IMR-90 (cell line): ENCODE measurements around the gene TMEM209. TPM values are rescaled to one million over a fixed set of nuclear protein-coding genes. Genes with fewer than 3 reads are reported as not detected.

Experiments used
- ATAC-seq: fragments of 200-7000 bp; cut with Tn5 transposase; 2 replicates; pipeline ENCODE4 v1.9.1; 2020; ENCODE audit warnings: low read depth, mild to moderate bottlenecking, moderate library complexity
- BruUV-seq: library from RNA; stranded (reverse); fragments of 400-500 nt; replicated peaks from 2 replicates; lab custom pipeline; 2021; lab: Mats Ljungman, UMichigan
- CTCF ChIA-PET: fragments of 300-600 bp; formaldehyde crosslinking; extraction: SDS; loops from one replicate; lab custom pipeline; 2021; ENCODE audit warnings: antibody characterized with exemption; lab: Yijun Ruan, JAX
- POLR2A ChIA-PET: fragments of 300-600 bp; sonication (Branson Sonifier 250); formaldehyde crosslinking; loops from one replicate; lab custom pipeline; 2022; ENCODE audit warnings: antibody characterized with exemption; ENCODE audit not compliant: unreplicated experiment; lab: Charles Lee
- DNase-seq: peaks from one replicate; pipeline ENCODE4 v3.0.0; 2013
- H2AFZ ChIP-seq: replicated peaks from 2 replicates; pipeline ENCODE3; 2013; ENCODE audit warnings: low read length, mild to moderate bottlenecking; ENCODE audit not compliant: poor library complexity
- H2AK5ac ChIP-seq: 2 replicates; pipeline ENCODE4 v1.6.1; 2013; ENCODE audit warnings: low read depth, low read length, inconsistent platforms
- H2AK9ac ChIP-seq: replicated peaks from 2 replicates; pipeline ENCODE3; 2013; ENCODE audit warnings: mild to moderate bottlenecking, low read depth, low read length, moderate library complexity; ENCODE audit not compliant: poor library complexity
- H2BK120ac ChIP-seq: 2 replicates; pipeline ENCODE4 v1.6.1; 2013; ENCODE audit warnings: low read depth, low read length, inconsistent platforms
- H2BK15ac ChIP-seq: 3 replicates; pipeline ENCODE4 v1.6.1; 2013; ENCODE audit warnings: low read depth, low read length, inconsistent platforms
- H2BK20ac ChIP-seq: 2 replicates; pipeline ENCODE4 v1.6.1; 2013; ENCODE audit warnings: low read depth, mild to moderate bottlenecking, inconsistent platforms, low read length, moderate library complexity
- H2BK5ac ChIP-seq: 2 replicates; pipeline ENCODE4 v1.6.1; 2013; ENCODE audit warnings: mild to moderate bottlenecking, low read depth, low read length, inconsistent platforms; ENCODE audit not compliant: poor library complexity, severe bottlenecking
- H3K14ac ChIP-seq: replicated peaks from 2 replicates; pipeline ENCODE4 v1.6.1; 2013; ENCODE audit warnings: low read depth, low read length, inconsistent platforms
- H3K18ac ChIP-seq: 2 replicates; pipeline ENCODE4 v1.6.1; 2013; ENCODE audit warnings: low read depth, low read length, control low read depth
- H3K23ac ChIP-seq: 2 replicates; pipeline ENCODE4 v1.6.1; 2013; ENCODE audit warnings: low read depth, low read length, inconsistent platforms
- H3K27ac ChIP-seq: 2 replicates; pipeline ENCODE4 v1.5.1; 2013; ENCODE audit warnings: mild to moderate bottlenecking, control low read depth, low read length; ENCODE audit not compliant: insufficient read depth
- H3K27me3 ChIP-seq: 2 replicates; pipeline ENCODE4 v1.6.1; 2013; ENCODE audit warnings: low read length; ENCODE audit not compliant: control insufficient read depth, insufficient read depth
- H3K36me3 ChIP-seq: 2 replicates; pipeline ENCODE4 v1.6.1; 2013; ENCODE audit warnings: low read length, mixed read lengths; ENCODE audit not compliant: control insufficient read depth, insufficient read depth
- H3K4ac ChIP-seq: 2 replicates; pipeline ENCODE4 v1.6.1; 2013; ENCODE audit warnings: low read depth, low read length, inconsistent platforms
- H3K4me1 ChIP-seq: 2 replicates; pipeline ENCODE4 v1.6.1; 2013; ENCODE audit warnings: low read length, mixed read lengths; ENCODE audit not compliant: control insufficient read depth, insufficient read depth
- H3K4me2 ChIP-seq: 2 replicates; pipeline ENCODE4 v1.6.1; 2013; ENCODE audit warnings: low read depth, mild to moderate bottlenecking, control low read depth, low read length, moderate library complexity
- H3K4me3 ChIP-seq: 2 replicates; pipeline ENCODE4 v1.5.1; 2013; ENCODE audit warnings: low read depth, mild to moderate bottlenecking, control low read depth, low read length, moderate library complexity; ENCODE audit not compliant: insufficient read depth
- H3K56ac ChIP-seq: 2 replicates; pipeline ENCODE4 v1.6.1; 2013; ENCODE audit warnings: low read length, inconsistent platforms; ENCODE audit not compliant: insufficient read depth; ENCODE audit errors: extremely low read depth
- H3K79me1 ChIP-seq, 2 experiments: 2 replicates each; pipeline ENCODE4 v1.6.1; 2013; ENCODE audit warnings: low read length in 2 of 2, inconsistent platforms in 1 of 2, low read depth in 1 of 2
- H3K9ac ChIP-seq: 2 replicates; pipeline ENCODE4 v1.6.1; 2013; ENCODE audit warnings: low read depth, low read length, control low read depth
- H3K9me1 ChIP-seq: 2 replicates; pipeline ENCODE4 v1.6.1; 2013; ENCODE audit warnings: low read length, inconsistent platforms; ENCODE audit not compliant: insufficient read depth
- H3K9me3 ChIP-seq: 2 replicates; pipeline ENCODE4 v1.6.1; 2013; ENCODE audit warnings: low read length; ENCODE audit not compliant: control insufficient read depth, insufficient read depth
- H4K20me1 ChIP-seq: 2 replicates; pipeline ENCODE4 v1.6.1; 2013; ENCODE audit warnings: low read length, inconsistent platforms; ENCODE audit not compliant: insufficient read depth
- H4K5ac ChIP-seq: 2 replicates; pipeline ENCODE4 v1.6.1; 2013; ENCODE audit warnings: mild to moderate bottlenecking, low read depth, low read length, control low read depth
- H4K8ac ChIP-seq, 2 experiments: 2 replicates each; pipeline ENCODE4 v1.6.1; 2013; ENCODE audit warnings: low read depth in 2 of 2, low read length in 2 of 2, control low read depth in 1 of 2, inconsistent platforms in 1 of 2
- H4K91ac ChIP-seq: 2 replicates; pipeline ENCODE4 v1.6.1; 2013; ENCODE audit warnings: low read depth, low read length, inconsistent platforms; ENCODE audit not compliant: insufficient read depth
- CEBPB ChIP-seq: IDR thresholded peaks from 2 replicates; pipeline ENCODE4 v1.6.1; 2012; ENCODE audit warnings: low read depth, low read length, improper control_type of control experiment
- CHD1 ChIP-seq: IDR thresholded peaks from 2 replicates; pipeline ENCODE4 v1.6.1; 2012; ENCODE audit warnings: low read depth, low read length, improper control_type of control experiment
- MAFK ChIP-seq: IDR thresholded peaks from 2 replicates; pipeline ENCODE4 v1.6.1; 2012; ENCODE audit warnings: low read depth, low read length, improper control_type of control experiment
- MXI1 ChIP-seq: IDR thresholded peaks from 2 replicates; pipeline ENCODE4 v1.6.1; 2012; ENCODE audit warnings: low read depth, mild to moderate bottlenecking, low read length, moderate library complexity, borderline replicate concordance
- WGBS, 2 experiments: methylation state at CpG; one replicate each; pipeline versions ENCODE4 v1.1.5 to v1.1.7; 2013; ENCODE audit warnings: missing lambda C conversion rate in 2 of 2; ENCODE audit not compliant: insufficient read length in 1 of 2; ENCODE audit errors: extremely low coverage in 2 of 2; 5-methylcytosine and 5-hydroxymethylcytosine counted together
- dilution Hi-C: fragments of 300-500 bp; cut with HindIII; formaldehyde crosslinking; loops from one replicate; pipeline ENCODE4 v1.14.3; 2018; ENCODE audit warnings: low sequenced_read_pairs; ENCODE audit not compliant: unreplicated experiment
- in situ Hi-C: fragments of 300-500 bp; cut with MboI; formaldehyde crosslinking; loops from 3 replicates; pipeline ENCODE4 v1.14.3; 2019; ENCODE audit warnings: low sequenced_read_pairs, inconsistent platforms, mixed read lengths
- intact Hi-C: fragments of 100-400 bp; cut with micrococcal nuclease; formaldehyde crosslinking; loops from 2 replicates; pipeline ENCODE4 v1.10.0; 2022
- polyA plus RNA-seq, 3 experiments: library from polyadenylated mRNA; depleted of rRNA; stranded (reverse); fragments of >200 nt; gene quantifications; 2 replicates each; pipeline ENCODE4 v1.2.3, GENCODE V29; 2012; ENCODE audit warnings: low replicate concordance in 1 of 3
- total RNA-seq: library from RNA; depleted of rRNA; stranded (reverse); fragments of >200 nt; gene quantifications from 2 replicates; pipeline ENCODE4 v1.2.3, GENCODE V29; 2012
- TF ChIP-seq, protein P1 (sequence below): fragments of 150-350 bp; IDR thresholded peaks from 2 replicates; pipeline ENCODE4 v1.6.1; 2017; ENCODE audit warnings: mild to moderate bottlenecking, antibody characterized with exemption, low read length, low read depth

Gene TMEM209
- total and polyA plus RNA-seq, 2 of the 4 experiments (the other 2 are of a cell fraction) = 8.0 to 11.3 TPM

DNA sequence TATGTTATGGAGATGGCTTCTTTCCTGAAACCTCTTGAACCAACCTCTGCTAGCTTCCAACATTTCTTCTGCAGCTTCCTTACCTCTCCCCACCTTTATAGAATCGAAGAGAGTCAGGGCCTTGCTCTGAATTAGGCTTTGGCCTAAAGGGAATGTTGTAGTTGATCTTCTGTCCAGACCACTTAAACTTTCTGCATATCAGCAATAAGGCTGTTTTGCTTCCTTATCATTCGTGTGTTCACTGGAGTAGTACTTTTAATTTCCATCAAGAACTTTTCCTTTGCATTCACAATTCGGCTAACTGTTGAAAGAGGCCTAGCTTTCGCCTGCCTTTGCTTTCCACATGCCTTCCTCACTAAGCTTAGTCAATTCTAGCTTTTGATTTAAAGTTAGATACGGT is 86.9 kb downstream of the TMEM209 start:
- POLR2A ChIA-PET = interaction anchor here (0.6 kb wide), 1 partner anchor 16 kb away, joined by 3 read pairs; no protein-coding TSS in a partner anchor
- dilution Hi-C loops = no loop called here

More for the DNA sequence above, 86.9 kb downstream of the TMEM209 start:
- Histone ChIP-seq H3K9me1 (no peaks in the 10 kb centered on the region), H3K9ac (no peak overlapping the region), H2AFZ (no peak overlapping the region), H3K9me3 (no peaks in the 10 kb centered on the region), H2BK120ac (no peak overlapping the region), H3K18ac (no peak overlapping the region), H4K5ac (no peak overlapping the region), H4K91ac (no peak overlapping the region), H3K4ac (no peak overlapping the region), H3K36me3 (peaks cover 14% of the 10 kb centered on the region), H3K4me3 (no peak overlapping the region), H3K14ac (no peak overlapping the region), H4K8ac (no peak overlapping the region), H3K4me1 (no peaks in the 10 kb centered on the region), H3K27me3 (no peaks in the 10 kb centered on the region), H4K20me1 (no peaks in the 10 kb centered on the region), H3K56ac (no peak overlapping the region), H2BK15ac (no peak overlapping the region), H3K27ac (no peak overlapping the region), H2AK5ac (no peak overlapping the region), H3K79me1 (peaks cover 3 to 10% of the 10 kb centered on the region in 2 experiments; a peak in 3 of 4 replicates), H2BK20ac (no peak overlapping the region), H2AK9ac (no peak overlapping the region), H2BK5ac (no peak overlapping the region), H3K4me2 (no peak overlapping the region), H3K23ac (no peak overlapping the region)
- in situ Hi-C loops (no loop called here), intact Hi-C loops (no loop called here)
- ATAC-seq = no peak
- TF ChIP-seq CEBPB = no peak
- no peak for TF ChIP-seq CHD1
- TF ChIP-seq, protein P1, sequence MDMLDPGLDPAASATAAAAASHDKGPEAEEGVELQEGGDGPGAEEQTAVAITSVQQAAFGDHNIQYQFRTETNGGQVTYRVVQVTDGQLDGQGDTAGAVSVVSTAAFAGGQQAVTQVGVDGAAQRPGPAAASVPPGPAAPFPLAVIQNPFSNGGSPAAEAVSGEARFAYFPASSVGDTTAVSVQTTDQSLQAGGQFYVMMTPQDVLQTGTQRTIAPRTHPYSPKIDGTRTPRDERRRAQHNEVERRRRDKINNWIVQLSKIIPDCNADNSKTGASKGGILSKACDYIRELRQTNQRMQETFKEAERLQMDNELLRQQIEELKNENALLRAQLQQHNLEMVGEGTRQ = no peak
- no peak for TF ChIP-seq MXI1
- TF ChIP-seq MAFK = no peak
- DNase-seq = no peak
- WGBS, 2 experiments = no CpG with 5 or more reads among the region's 5 CpGs
- CTCF ChIA-PET = interaction anchor here (1.1 kb wide), 1 partner anchor 14 kb away, joined by 3 read pairs; no protein-coding TSS in a partner anchor
- BruUV-seq = no TSS peak
